H9 (cell line): ENCODE measurements around the gene MUSTN1. TPM values are rescaled to one million over a fixed set of nuclear protein-coding genes. Genes with fewer than 3 reads are reported as not detected.

Source experiments
- DNase-seq: peaks from one replicate; pipeline ENCODE4 v3.0.0-alpha.2; 2017
- H2AFZ ChIP-seq: one replicate; pipeline ENCODE4 v1.6.1; 2013; ENCODE audit warnings: mild to moderate bottlenecking, low read length, control low read depth, moderate library complexity
- H2AK5ac ChIP-seq: 2 replicates; pipeline ENCODE4 v1.6.1; 2013; ENCODE audit warnings: low read length, control low read depth, mixed read lengths; ENCODE audit not compliant: insufficient read length
- H2BK120ac ChIP-seq: one replicate; pipeline ENCODE4 v1.6.1; 2013; ENCODE audit warnings: low read depth, mild to moderate bottlenecking, low read length, control low read depth, inconsistent platforms; ENCODE audit not compliant: poor library complexity, severe bottlenecking
- H2BK12ac ChIP-seq: 2 replicates; pipeline ENCODE4 v1.6.1; 2013; ENCODE audit warnings: low read length, control low read depth, mixed read lengths, low read depth; ENCODE audit not compliant: insufficient read length
- H2BK15ac ChIP-seq: 2 replicates; pipeline ENCODE4 v1.6.1; 2013; ENCODE audit warnings: low read depth, low read length, control low read depth
- H2BK20ac ChIP-seq: one replicate; pipeline ENCODE4 v1.6.1; 2013; ENCODE audit warnings: low read depth, mild to moderate bottlenecking, low read length, control low read depth, inconsistent platforms; ENCODE audit not compliant: poor library complexity, severe bottlenecking
- H2BK5ac ChIP-seq: 2 replicates; pipeline ENCODE4 v1.6.1; 2013; ENCODE audit warnings: low read length, control low read depth, mixed read lengths; ENCODE audit not compliant: insufficient read length
- H3K14ac ChIP-seq: 2 replicates; pipeline ENCODE4 v1.6.1; 2013; ENCODE audit warnings: low read length, control low read depth; ENCODE audit not compliant: insufficient read depth
- H3K18ac ChIP-seq: 2 replicates; pipeline ENCODE4 v1.6.1; 2013; ENCODE audit warnings: low read depth, mild to moderate bottlenecking, mixed read lengths, low read length, control low read depth; ENCODE audit not compliant: insufficient read length
- H3K23ac ChIP-seq: 2 replicates; pipeline ENCODE4 v1.6.1; 2013; ENCODE audit warnings: low read length, control low read depth, mixed read lengths, low read depth; ENCODE audit not compliant: insufficient read length
- H3K23me2 ChIP-seq: 2 replicates; pipeline ENCODE4 v1.6.1; 2013; ENCODE audit warnings: low read depth, mild to moderate bottlenecking, mixed read lengths, low read length, control low read depth; ENCODE audit not compliant: insufficient read length, poor library complexity, severe bottlenecking
- H3K27ac ChIP-seq: 2 replicates; pipeline ENCODE4 v1.5.1; 2013; ENCODE audit warnings: low read length, control low read depth, mixed read lengths, low read depth; ENCODE audit not compliant: insufficient read length
- H3K27me3 ChIP-seq: 2 replicates; pipeline ENCODE4 v1.6.1; 2013; ENCODE audit warnings: low read length, control low read depth, inconsistent platforms; ENCODE audit not compliant: insufficient read depth
- H3K4ac ChIP-seq: 2 replicates; pipeline ENCODE4 v1.6.1; 2013; ENCODE audit warnings: low read depth, mild to moderate bottlenecking, control low read depth, inconsistent platforms, low read length, moderate library complexity
- H3K4me1 ChIP-seq: 2 replicates; pipeline ENCODE4 v1.6.1; 2013; ENCODE audit warnings: low read length, control low read depth, inconsistent platforms; ENCODE audit not compliant: insufficient read depth
- H3K4me2 ChIP-seq: 2 replicates; pipeline ENCODE4 v1.6.1; 2013; ENCODE audit warnings: low read length, control low read depth, mixed read lengths; ENCODE audit not compliant: insufficient read length, insufficient read depth
- H3K56ac ChIP-seq: 2 replicates; pipeline ENCODE4 v1.6.1; 2013; ENCODE audit warnings: low read depth, mild to moderate bottlenecking, mixed read lengths, low read length, control low read depth; ENCODE audit not compliant: insufficient read length
- H3K79me1 ChIP-seq: 2 replicates; pipeline ENCODE4 v1.6.1; 2013; ENCODE audit warnings: low read depth, mild to moderate bottlenecking, moderate library complexity, low read length, control low read depth, inconsistent platforms; ENCODE audit not compliant: insufficient read depth, poor library complexity, severe bottlenecking
- H3K79me2 ChIP-seq: 2 replicates; pipeline ENCODE4 v1.6.1; 2013; ENCODE audit warnings: low read length, control low read depth, inconsistent platforms; ENCODE audit not compliant: insufficient read depth
- H3K9ac ChIP-seq: 2 replicates; pipeline ENCODE4 v1.6.1; 2013; ENCODE audit warnings: low read length, control low read depth, mixed read lengths; ENCODE audit not compliant: insufficient read length; ENCODE audit errors: extremely low read depth
- H3K9me3 ChIP-seq: one replicate; pipeline ENCODE4 v1.6.1; 2013; ENCODE audit warnings: low read depth, low read length, inconsistent platforms; ENCODE audit not compliant: control insufficient read depth
- H3T11ph ChIP-seq: one replicate; pipeline ENCODE4 v1.6.1; 2013; ENCODE audit warnings: mild to moderate bottlenecking, low read length, control low read depth, inconsistent platforms
- H4K20me1 ChIP-seq: one replicate; pipeline ENCODE4 v1.6.1; 2013; ENCODE audit not compliant: control insufficient read depth, insufficient read length, insufficient read depth
- H4K5ac ChIP-seq: 2 replicates; pipeline ENCODE4 v1.6.1; 2013; ENCODE audit warnings: low read depth, mild to moderate bottlenecking, mixed read lengths, low read length, control low read depth; ENCODE audit not compliant: insufficient read length
- H4K8ac ChIP-seq: replicated peaks from 2 replicates; pipeline ENCODE4 v1.6.1; 2013; ENCODE audit warnings: low read length, control low read depth, mixed read lengths, low read depth; ENCODE audit not compliant: insufficient read length
- H4K91ac ChIP-seq: 2 replicates; pipeline ENCODE4 v1.6.1; 2013; ENCODE audit warnings: low read depth, mild to moderate bottlenecking, moderate library complexity, mixed read lengths, low read length, control low read depth; ENCODE audit not compliant: insufficient read length
- H3K27ac Mint-ChIP-seq, 3 experiments: 2 replicates in 2 of 3; 3 replicates in 1 of 3; pipeline ENCODE4 v1.8.0; 2020 to 2021; ENCODE audit warnings: mixed read lengths in 3 of 3, mild to moderate bottlenecking in 1 of 3, moderate library complexity in 1 of 3
- H3K27me3 Mint-ChIP-seq: 2 replicates; pipeline ENCODE4 v1.8.0; 2021; ENCODE audit warnings: low read depth, mild to moderate bottlenecking, moderate library complexity, mixed read lengths
- H3K36me3 Mint-ChIP-seq, 3 experiments: 2 replicates in 2 of 3; 3 replicates in 1 of 3; pipeline ENCODE4 v1.8.0; 2020 to 2021; ENCODE audit warnings: low read depth in 3 of 3, mixed read lengths in 3 of 3; ENCODE audit not compliant: insufficient read depth in 1 of 3
- H3K4me1 Mint-ChIP-seq, 2 experiments: 2 replicates each; pipeline ENCODE4 v1.8.0; 2020; ENCODE audit warnings: mixed read lengths in 2 of 2
- H3K4me3 Mint-ChIP-seq, 2 experiments: 2 replicates in 1 of 2; 3 replicates in 1 of 2; pipeline ENCODE4 v1.8.0; 2020 to 2021; ENCODE audit warnings: mild to moderate bottlenecking in 2 of 2, mixed read lengths in 2 of 2, moderate library complexity in 1 of 2
- H3K9me3 Mint-ChIP-seq, 2 experiments: 2 replicates in 1 of 2; 3 replicates in 1 of 2; pipeline ENCODE4 v1.8.0; 2020; ENCODE audit warnings: mild to moderate bottlenecking in 2 of 2, mixed read lengths in 2 of 2, moderate library complexity in 1 of 2
- WGBS: extraction: QIAGEN DNeasy Blood & Tissue Kit; methylation state at CpG from one replicate; pipeline ENCODE4 v1.1.7; 2013; ENCODE audit warnings: missing lambda C conversion rate, low lambda C conversion rate, mixed read lengths; ENCODE audit not compliant: insufficient read length; ENCODE audit errors: extremely low coverage; 5-methylcytosine and 5-hydroxymethylcytosine counted together
- total RNA-seq: library from RNA; stranded (reverse); gene quantifications from 2 replicates; pipeline ENCODE4 v1.2.1, GENCODE V29; 2021
- TF ChIP-seq, protein P1 (sequence below): fragments of 200-600 bp; sonication (generic); conservative IDR thresholded peaks from 3 replicates; pipeline ENCODE4 v1.8.0; 2021; ENCODE audit warnings: antibody characterized with exemption, mild to moderate bottlenecking

The MUSTN1 gene
- total RNA-seq, 1 experiment from 2014 or later, result 0.72 TPM

GRCh38 chr3:52792413-52792812, 42.4 kb downstream of the MUSTN1 start:
- no peaks in the 10 kb centered on the region for H3K79me2 ChIP-seq
- no peak overlapping the region for H2BK5ac ChIP-seq
- H3K79me1 ChIP-seq, result no peaks in the 10 kb centered on the region
- TF ChIP-seq, protein P1, sequence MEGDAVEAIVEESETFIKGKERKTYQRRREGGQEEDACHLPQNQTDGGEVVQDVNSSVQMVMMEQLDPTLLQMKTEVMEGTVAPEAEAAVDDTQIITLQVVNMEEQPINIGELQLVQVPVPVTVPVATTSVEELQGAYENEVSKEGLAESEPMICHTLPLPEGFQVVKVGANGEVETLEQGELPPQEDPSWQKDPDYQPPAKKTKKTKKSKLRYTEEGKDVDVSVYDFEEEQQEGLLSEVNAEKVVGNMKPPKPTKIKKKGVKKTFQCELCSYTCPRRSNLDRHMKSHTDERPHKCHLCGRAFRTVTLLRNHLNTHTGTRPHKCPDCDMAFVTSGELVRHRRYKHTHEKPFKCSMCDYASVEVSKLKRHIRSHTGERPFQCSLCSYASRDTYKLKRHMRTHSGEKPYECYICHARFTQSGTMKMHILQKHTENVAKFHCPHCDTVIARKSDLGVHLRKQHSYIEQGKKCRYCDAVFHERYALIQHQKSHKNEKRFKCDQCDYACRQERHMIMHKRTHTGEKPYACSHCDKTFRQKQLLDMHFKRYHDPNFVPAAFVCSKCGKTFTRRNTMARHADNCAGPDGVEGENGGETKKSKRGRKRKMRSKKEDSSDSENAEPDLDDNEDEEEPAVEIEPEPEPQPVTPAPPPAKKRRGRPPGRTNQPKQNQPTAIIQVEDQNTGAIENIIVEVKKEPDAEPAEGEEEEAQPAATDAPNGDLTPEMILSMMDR, result peak; percentile 71
- H3K4me2 ChIP-seq, result no peak overlapping the region
- no peaks in the 10 kb centered on the region for H3K4me1 ChIP-seq
- H3K4me3 Mint-ChIP-seq, result no peak overlapping the region
- H4K91ac ChIP-seq, result no peak overlapping the region
- H3K9ac ChIP-seq, result no peak overlapping the region
- H3K4me1 Mint-ChIP-seq, result no peaks in the 10 kb centered on the region
- no peak overlapping the region for H2BK20ac ChIP-seq
- H3K36me3 Mint-ChIP-seq, result no peaks in the 10 kb centered on the region; a peak in 1 of 7 replicates
- H3T11ph ChIP-seq, result no peak overlapping the region
- no CpG with 5 or more reads among the region's 7 CpGs for WGBS
- H2BK120ac ChIP-seq, result no peak overlapping the region
- no peaks in the 10 kb centered on the region for H3K9me3 ChIP-seq
- no peak overlapping the region for H4K5ac ChIP-seq
- no peak overlapping the region for H2AK5ac ChIP-seq
- H3K56ac ChIP-seq, result no peak overlapping the region
- H3K23ac ChIP-seq, result no peak overlapping the region
- no peak overlapping the region for H3K4ac ChIP-seq
- no peaks in the 10 kb centered on the region for H3K27me3 ChIP-seq
- H2AFZ ChIP-seq, result no peak overlapping the region
- no peak overlapping the region for H3K27ac ChIP-seq
- peak overlapping the region in 1 of 3 experiments; percentile 48; a peak in 1 of 7 replicates for H3K27ac Mint-ChIP-seq
- H3K14ac ChIP-seq, result no peak overlapping the region
- H4K20me1 ChIP-seq, result no peaks in the 10 kb centered on the region
- no peak overlapping the region for H2BK15ac ChIP-seq
- H3K27me3 Mint-ChIP-seq, result peaks cover 2% of the 10 kb centered on the region
- no peaks in the 10 kb centered on the region for H3K23me2 ChIP-seq
- DNase-seq, result peak; percentile 56
- H3K18ac ChIP-seq, result no peak overlapping the region
- no peak overlapping the region for H2BK12ac ChIP-seq
- H3K9me3 Mint-ChIP-seq, result no peaks in the 10 kb centered on the region; a peak in 1 of 5 replicates
- no peak overlapping the region for H4K8ac ChIP-seq
